GM10248 (cell line): Measurements from ENCODE around the gene YARS1.

Experiments used
- CTCF ChIA-PET: fragments of 300-600 bp; sonication (Branson Sonifier 250); formaldehyde crosslinking; extraction: SDS; loops from one replicate; lab custom pipeline; 2021; ENCODE audit warnings: antibody characterized with exemption; lab: Yijun Ruan, JAX
- POLR2A ChIA-PET: fragments of 350-650 bp; sonication (Branson Sonifier 250); formaldehyde crosslinking; extraction: SDS; loops from one replicate; lab custom pipeline; 2020; ENCODE audit warnings: antibody characterized with exemption; lab: Yijun Ruan, JAX
- DNase-seq: peaks from one replicate; pipeline ENCODE4 v3.0.0; 2012; ENCODE audit errors: extremely low spot score
- CTCF ChIP-seq: IDR thresholded peaks from 2 replicates; pipeline ENCODE4 v1.5.1; 2012; ENCODE audit warnings: mild to moderate bottlenecking, low read depth; ENCODE audit errors: extremely low read depth, missing control alignments, control extremely low read depth

Gene YARS1

GRCh38 chr1:32783851-32784250, 33.3 kb downstream of the YARS1 start:
- POLR2A ChIA-PET, result no interaction called here

GRCh38 chr1:32782086-32782485, 35.1 kb downstream of the YARS1 start:
- no peak for DNase-seq
- ChIA-PET POLR2A (interaction anchor here (0.7 kb wide), 1 partner anchor 388 kb away, joined by 3 read pairs; the partner anchor contains the start of gene BSDC1), CTCF (interaction anchor here (0.9 to 4.4 kb wide), 7 partner anchors 8 to 262 kb away, joined by 3 to 46 read pairs (median 4); no protein-coding TSS in a partner anchor)
- TF ChIP-seq CTCF, result no peak

More at GRCh38 chr1:32783851-32784250, 33.3 kb downstream of the YARS1 start:
- CTCF ChIA-PET, result interaction anchor here (1.2 to 4.4 kb wide), 2 partner anchors 10 to 109 kb away, joined by 3 to 46 read pairs; no protein-coding TSS in a partner anchor
- DNase-seq, result no peak
- TF ChIP-seq CTCF, result no peak

- DNase-seq, result no peak
- ChIA-PET POLR2A (no interaction called here), CTCF (interaction anchor here (0.8 to 4.4 kb wide), 2 partner anchors 7 to 91 kb away, joined by 3 to 46 read pairs; no protein-coding TSS in a partner anchor)
- no peak for TF ChIP-seq CTCF
These were observed 36.4 kb downstream of the YARS1 start for GRCh38 chr1:32780628-32781234.

GRCh38 chr1:32780005-32780404, 37.2 kb downstream of the YARS1 start:
- ChIA-PET POLR2A (no interaction called here), CTCF (no interaction called here)
- no peak for TF ChIP-seq CTCF
- DNase-seq, result no peak

GRCh38 chr1:32779242-32779641, 37.9 kb downstream of the YARS1 start:
- ChIA-PET POLR2A (no interaction called here), CTCF (interaction anchor here (9.6 kb wide), 1 partner anchor 67 kb away, joined by 104 read pairs; no protein-coding TSS in a partner anchor)
- TF ChIP-seq CTCF, result no peak
- DNase-seq, result no peak

GRCh38 chr1:32775640-32776337, 41.4 kb downstream of the YARS1 start:
- no peak for TF ChIP-seq CTCF
- ChIA-PET CTCF (interaction anchor here (0.7 to 9.6 kb wide), 12 partner anchors 7 to 375 kb away, joined by 3 to 104 read pairs (median 5); no protein-coding TSS in a partner anchor), POLR2A (interaction anchor here (1.0 kb wide), 1 partner anchor 41 kb away, joined by 3 read pairs; the partner anchor contains the start of gene YARS1)
- DNase-seq, result no peak
